Measurements from ENCODE around the gene THRB.
"Not testable (repeated sequence)": the region's sequence is repeated elsewhere in the genome, so short reads cannot be mapped to it uniquely, and the experiment has no call there.

Gene THRB

DNA sequence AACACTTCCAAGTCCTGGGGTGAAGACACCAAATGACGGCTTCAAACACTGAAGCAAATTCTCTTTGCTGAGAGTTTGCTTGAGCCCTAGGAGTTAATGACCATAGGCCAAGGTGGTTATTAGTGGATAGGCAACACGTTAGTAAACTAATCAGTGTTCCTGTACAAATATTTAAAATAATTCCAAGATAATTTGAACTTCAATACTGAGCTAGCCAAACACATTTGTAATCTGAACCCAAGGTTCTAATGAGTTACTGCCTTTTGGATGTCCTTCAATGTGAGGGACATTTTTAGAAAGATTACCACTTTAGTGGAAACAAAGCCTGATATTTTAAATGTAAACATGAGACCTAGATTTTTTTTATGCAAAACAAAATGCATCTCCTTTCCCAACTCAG lies 94.6 kb downstream of the THRB start:
- DNase-seq (ENCODE audit: low read depth): no peak
- no peak overlapping the region for H3K4me3 ChIP-seq (ENCODE audit: low read depth, low read length)
- TF ChIP-seq POLR2A (IDR thresholded peaks at IDR 0.05; ENCODE audit: extremely low read depth, insufficient read length) (no peak), MAX (IDR thresholded peaks at IDR 0.05; ENCODE audit: low read depth, low read length) (no peak), MYC (IDR thresholded peaks at IDR 0.05; ENCODE audit: low read depth, low read length) (no peak)
- TF ChIP-seq, protein P1, sequence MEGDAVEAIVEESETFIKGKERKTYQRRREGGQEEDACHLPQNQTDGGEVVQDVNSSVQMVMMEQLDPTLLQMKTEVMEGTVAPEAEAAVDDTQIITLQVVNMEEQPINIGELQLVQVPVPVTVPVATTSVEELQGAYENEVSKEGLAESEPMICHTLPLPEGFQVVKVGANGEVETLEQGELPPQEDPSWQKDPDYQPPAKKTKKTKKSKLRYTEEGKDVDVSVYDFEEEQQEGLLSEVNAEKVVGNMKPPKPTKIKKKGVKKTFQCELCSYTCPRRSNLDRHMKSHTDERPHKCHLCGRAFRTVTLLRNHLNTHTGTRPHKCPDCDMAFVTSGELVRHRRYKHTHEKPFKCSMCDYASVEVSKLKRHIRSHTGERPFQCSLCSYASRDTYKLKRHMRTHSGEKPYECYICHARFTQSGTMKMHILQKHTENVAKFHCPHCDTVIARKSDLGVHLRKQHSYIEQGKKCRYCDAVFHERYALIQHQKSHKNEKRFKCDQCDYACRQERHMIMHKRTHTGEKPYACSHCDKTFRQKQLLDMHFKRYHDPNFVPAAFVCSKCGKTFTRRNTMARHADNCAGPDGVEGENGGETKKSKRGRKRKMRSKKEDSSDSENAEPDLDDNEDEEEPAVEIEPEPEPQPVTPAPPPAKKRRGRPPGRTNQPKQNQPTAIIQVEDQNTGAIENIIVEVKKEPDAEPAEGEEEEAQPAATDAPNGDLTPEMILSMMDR (IDR thresholded peaks at IDR 0.05; ENCODE audit: low read depth, low read length): no peak

DNA sequence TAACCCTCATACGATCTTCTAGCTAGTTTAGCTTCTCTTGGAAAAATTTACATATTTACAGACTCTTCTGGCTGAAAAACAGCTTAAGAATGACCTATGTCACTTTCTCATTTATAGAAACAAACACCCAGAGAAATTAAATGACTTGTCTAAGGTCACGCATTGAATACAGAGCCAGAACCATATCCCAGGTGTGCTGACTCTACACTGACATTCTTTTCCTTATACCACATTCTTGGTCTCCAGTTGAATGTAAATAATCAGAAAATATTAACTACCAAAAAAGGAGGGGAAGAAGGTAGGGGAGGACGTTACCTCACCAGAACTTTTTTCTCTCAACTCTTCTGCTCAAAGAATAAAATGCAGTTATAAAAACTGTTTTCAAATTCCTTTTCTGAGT lies 95.0 kb downstream of the THRB start:
- no peak overlapping the region for H3K4me3 ChIP-seq (ENCODE audit: low read depth, low read length)
- no peak for DNase-seq (ENCODE audit: low read depth)
- TF ChIP-seq MYC (IDR thresholded peaks at IDR 0.05; ENCODE audit: low read depth, low read length) (no peak), MAX (IDR thresholded peaks at IDR 0.05; ENCODE audit: low read depth, low read length) (no peak)

- DNase-seq (ENCODE audit: low read depth); H3K4me3 ChIP-seq (ENCODE audit: low read depth, low read length): not testable (repeated sequence)
Observed at GRCh38 chr3:24398712-24399111, 95.9 kb downstream of the THRB start.

- DNase-seq (ENCODE audit: low read depth): no peak
- TF ChIP-seq, protein P1 (IDR thresholded peaks at IDR 0.05; ENCODE audit: low read depth, low read length): no peak
- no peak for TF ChIP-seq MYC (IDR thresholded peaks at IDR 0.05; ENCODE audit: low read depth, low read length)
- TF ChIP-seq POLR2A (IDR thresholded peaks at IDR 0.05; ENCODE audit: extremely low read depth, insufficient read length): no peak
- TF ChIP-seq MAX (IDR thresholded peaks at IDR 0.05; ENCODE audit: low read depth, low read length): no peak
- no peak overlapping the region for H3K4me3 ChIP-seq (ENCODE audit: low read depth, low read length)
Observed at GRCh38 chr3:24396338-24396737, 98.3 kb downstream of the THRB start.

DNA sequence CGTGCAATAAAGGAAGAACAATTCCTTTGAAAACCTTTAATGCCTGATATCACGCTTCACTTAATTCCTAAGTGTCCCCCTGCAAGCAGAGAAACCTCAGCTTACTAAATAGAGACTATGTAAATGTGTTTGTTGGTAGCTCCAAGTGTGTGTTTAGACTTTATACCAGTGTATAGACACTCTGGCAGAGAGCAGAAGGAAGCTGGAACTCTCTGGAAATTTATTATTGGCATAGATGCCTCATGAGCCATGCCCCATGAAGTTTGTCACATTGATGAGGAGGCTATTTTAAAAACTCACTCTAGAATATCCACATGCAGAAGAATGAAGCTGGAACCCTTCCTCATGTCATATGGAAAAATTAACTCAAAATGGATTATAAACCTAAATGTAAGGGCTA lies 99.9 kb downstream of the THRB start:
- H3K4me3 ChIP-seq (ENCODE audit: low read depth, low read length): no peak overlapping the region
- DNase-seq (ENCODE audit: low read depth): no peak
- TF ChIP-seq MYC (IDR thresholded peaks at IDR 0.05; ENCODE audit: low read depth, low read length) (no peak), POLR2A (IDR thresholded peaks at IDR 0.05; ENCODE audit: extremely low read depth, insufficient read length) (no peak), MAX (IDR thresholded peaks at IDR 0.05; ENCODE audit: low read depth, low read length) (no peak)
- TF ChIP-seq, protein P1 (IDR thresholded peaks at IDR 0.05; ENCODE audit: low read depth, low read length): no peak

DNA sequence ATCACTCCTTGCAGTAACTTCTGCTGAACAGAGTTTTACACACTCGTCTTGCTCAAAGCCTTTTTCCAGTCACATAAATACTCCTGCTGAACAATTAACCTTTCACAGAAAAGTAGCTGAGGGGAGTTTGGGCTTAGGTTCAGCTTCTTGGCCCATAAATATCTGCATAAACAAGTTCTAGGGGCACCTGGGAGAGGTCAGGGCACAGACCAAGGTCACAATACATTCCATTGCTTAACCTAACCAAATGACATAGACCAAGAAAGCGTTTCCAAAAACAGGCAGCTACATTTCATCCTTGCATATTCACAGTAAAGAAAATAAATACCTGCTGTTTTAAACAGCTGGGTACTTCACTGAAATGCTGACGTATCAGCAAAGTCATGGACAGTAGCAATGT lies 101.3 kb downstream of the THRB start:
- TF ChIP-seq, protein P1 (IDR thresholded peaks at IDR 0.05; ENCODE audit: low read depth, low read length): no peak
- no peak for TF ChIP-seq MAX (IDR thresholded peaks at IDR 0.05; ENCODE audit: low read depth, low read length)
- no peak for TF ChIP-seq MYC (IDR thresholded peaks at IDR 0.05; ENCODE audit: low read depth, low read length)
- TF ChIP-seq POLR2A (IDR thresholded peaks at IDR 0.05; ENCODE audit: extremely low read depth, insufficient read length): no peak
- DNase-seq (ENCODE audit: low read depth): no peak

More for the DNA sequence above, 101.3 kb downstream of the THRB start:
- H3K4me3 ChIP-seq (ENCODE audit: low read depth, low read length): no peak overlapping the region
